ENCODE results near the gene SLC24A5. TPM values are rescaled to one million over a fixed set of nuclear protein-coding genes. Genes with fewer than 3 reads are reported as not detected.

SLC24A5 gene
- total RNA-seq, 1 experiment from 2014 or later = not detected

DNA sequence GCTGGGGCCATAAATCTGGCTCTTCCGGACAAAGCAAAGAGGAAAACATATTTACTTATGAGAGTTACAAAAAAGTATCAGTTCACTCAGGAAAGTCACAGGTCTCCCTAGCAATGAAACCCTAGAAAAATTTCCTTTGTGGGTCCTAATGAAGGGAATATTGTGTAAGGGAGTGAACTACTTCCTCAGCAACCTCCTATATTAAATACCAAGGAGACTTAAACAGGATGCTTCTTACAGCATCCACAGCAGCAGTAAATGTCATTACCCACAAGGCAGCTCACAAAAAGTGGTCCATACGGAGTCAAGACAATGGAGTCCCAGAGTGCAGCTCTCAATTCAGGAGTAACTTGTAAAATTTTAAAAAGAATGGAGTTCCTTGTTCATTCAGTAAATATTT, 14.9 kb upstream of the SLC24A5 start:
- CTCF ChIA-PET = interaction anchor here (2.4 kb wide), 1 partner anchor 21 kb away, joined by 13 read pairs; no protein-coding TSS in a partner anchor

DNA sequence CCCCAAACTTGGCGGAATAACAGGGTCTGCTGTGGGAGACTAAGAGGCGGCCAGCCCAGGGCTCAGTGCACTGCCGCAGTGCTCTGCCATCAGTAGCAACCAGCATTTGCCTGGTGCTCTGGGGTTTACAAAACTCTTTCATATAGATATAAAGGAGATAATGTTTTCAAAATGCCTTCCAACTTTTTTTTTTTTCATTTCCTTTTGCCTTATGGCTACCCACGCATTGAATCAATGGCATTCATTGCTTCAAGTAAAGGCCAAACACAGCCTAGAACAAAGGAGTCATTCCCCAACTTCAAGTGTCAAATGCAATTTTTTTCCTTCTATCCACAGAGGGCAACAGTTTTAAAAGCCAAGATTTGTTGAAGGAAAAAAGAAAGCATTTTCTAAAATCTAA, 11.6 kb upstream of the SLC24A5 start:
- Mint-ChIP-seq H3K9me3 (no peaks in the 10 kb centered on the region), H3K27me3 (ENCODE audit: low read depth) (no peaks in the 10 kb centered on the region), H3K36me3 (no peaks in the 10 kb centered on the region), H3K4me1 (peaks cover 12% of the 10 kb centered on the region), H3K27ac (no peak overlapping the region), H3K4me3 (no peak overlapping the region)
- DNase-seq (ENCODE audit: low spot score) (no peak), ATAC-seq (no peak)
- TF ChIP-seq, protein P1, sequence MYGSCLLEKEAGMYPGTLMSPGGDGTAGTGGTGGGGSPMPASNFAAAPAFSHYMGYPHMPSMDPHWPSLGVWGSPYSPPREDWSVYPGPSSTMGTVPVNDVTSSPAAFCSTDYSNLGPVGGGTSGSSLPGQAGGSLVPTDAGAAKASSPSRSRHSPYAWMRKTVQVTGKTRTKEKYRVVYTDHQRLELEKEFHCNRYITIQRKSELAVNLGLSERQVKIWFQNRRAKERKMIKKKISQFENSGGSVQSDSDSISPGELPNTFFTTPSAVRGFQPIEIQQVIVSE (CRISPR knock-in tag; IDR thresholded peaks at IDR 0.05; ENCODE audit: borderline replicate concordance) = no peak
- TF ChIP-seq, protein P2, sequence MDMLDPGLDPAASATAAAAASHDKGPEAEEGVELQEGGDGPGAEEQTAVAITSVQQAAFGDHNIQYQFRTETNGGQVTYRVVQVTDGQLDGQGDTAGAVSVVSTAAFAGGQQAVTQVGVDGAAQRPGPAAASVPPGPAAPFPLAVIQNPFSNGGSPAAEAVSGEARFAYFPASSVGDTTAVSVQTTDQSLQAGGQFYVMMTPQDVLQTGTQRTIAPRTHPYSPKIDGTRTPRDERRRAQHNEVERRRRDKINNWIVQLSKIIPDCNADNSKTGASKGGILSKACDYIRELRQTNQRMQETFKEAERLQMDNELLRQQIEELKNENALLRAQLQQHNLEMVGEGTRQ (CRISPR knock-in tag; IDR thresholded peaks at IDR 0.05) = no peak
- TF ChIP-seq, protein P3, sequence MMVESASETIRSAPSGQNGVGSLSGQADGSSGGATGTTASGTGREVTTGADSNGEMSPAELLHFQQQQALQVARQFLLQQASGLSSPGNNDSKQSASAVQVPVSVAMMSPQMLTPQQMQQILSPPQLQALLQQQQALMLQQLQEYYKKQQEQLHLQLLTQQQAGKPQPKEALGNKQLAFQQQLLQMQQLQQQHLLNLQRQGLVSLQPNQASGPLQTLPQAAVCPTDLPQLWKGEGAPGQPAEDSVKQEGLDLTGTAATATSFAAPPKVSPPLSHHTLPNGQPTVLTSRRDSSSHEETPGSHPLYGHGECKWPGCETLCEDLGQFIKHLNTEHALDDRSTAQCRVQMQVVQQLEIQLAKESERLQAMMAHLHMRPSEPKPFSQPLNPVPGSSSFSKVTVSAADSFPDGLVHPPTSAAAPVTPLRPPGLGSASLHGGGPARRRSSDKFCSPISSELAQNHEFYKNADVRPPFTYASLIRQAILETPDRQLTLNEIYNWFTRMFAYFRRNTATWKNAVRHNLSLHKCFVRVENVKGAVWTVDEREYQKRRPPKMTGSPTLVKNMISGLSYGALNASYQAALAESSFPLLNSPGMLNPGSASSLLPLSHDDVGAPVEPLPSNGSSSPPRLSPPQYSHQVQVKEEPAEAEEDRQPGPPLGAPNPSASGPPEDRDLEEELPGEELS (CRISPR knock-in tag; IDR thresholded peaks at IDR 0.05) = no peak
- TF ChIP-seq KAT7 (CRISPR knock-in tag; IDR thresholded peaks at IDR 0.05; ENCODE audit: borderline replicate concordance) = no peak
- TF ChIP-seq FOXK1 (CRISPR knock-in tag; IDR thresholded peaks at IDR 0.05) = no peak
- TF ChIP-seq, protein P4, sequence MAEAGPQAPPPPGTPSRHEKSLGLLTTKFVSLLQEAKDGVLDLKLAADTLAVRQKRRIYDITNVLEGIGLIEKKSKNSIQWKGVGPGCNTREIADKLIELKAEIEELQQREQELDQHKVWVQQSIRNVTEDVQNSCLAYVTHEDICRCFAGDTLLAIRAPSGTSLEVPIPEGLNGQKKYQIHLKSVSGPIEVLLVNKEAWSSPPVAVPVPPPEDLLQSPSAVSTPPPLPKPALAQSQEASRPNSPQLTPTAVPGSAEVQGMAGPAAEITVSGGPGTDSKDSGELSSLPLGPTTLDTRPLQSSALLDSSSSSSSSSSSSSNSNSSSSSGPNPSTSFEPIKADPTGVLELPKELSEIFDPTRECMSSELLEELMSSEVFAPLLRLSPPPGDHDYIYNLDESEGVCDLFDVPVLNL (CRISPR knock-in tag; IDR thresholded peaks at IDR 0.05; ENCODE audit: borderline replicate concordance, low read depth) = no peak
- TF ChIP-seq, protein P5, sequence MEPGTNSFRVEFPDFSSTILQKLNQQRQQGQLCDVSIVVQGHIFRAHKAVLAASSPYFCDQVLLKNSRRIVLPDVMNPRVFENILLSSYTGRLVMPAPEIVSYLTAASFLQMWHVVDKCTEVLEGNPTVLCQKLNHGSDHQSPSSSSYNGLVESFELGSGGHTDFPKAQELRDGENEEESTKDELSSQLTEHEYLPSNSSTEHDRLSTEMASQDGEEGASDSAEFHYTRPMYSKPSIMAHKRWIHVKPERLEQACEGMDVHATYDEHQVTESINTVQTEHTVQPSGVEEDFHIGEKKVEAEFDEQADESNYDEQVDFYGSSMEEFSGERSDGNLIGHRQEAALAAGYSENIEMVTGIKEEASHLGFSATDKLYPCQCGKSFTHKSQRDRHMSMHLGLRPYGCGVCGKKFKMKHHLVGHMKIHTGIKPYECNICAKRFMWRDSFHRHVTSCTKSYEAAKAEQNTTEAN (CRISPR knock-in tag; IDR thresholded peaks at IDR 0.05) = no peak
- TF ChIP-seq ELF4 (CRISPR knock-in tag; IDR thresholded peaks at IDR 0.05; ENCODE audit: low read depth) = no peak
- CTCF ChIA-PET = interaction anchor here (1.5 kb wide), 1 partner anchor 24 kb away, joined by 5 read pairs; no protein-coding TSS in a partner anchor
- POLR2A ChIA-PET = no interaction called here

More for the DNA sequence above, 14.9 kb upstream of the SLC24A5 start:
- H3K27ac Mint-ChIP-seq = no peak overlapping the region
- no peak for TF ChIP-seq TCF7 (CRISPR knock-in tag; IDR thresholded peaks at IDR 0.05; ENCODE audit: low read depth)
- TF ChIP-seq SOX15 (CRISPR knock-in tag; IDR thresholded peaks at IDR 0.05) = no peak
- no peak for TF ChIP-seq ZNF423 (CRISPR knock-in tag; IDR thresholded peaks at IDR 0.05)
- TF ChIP-seq, protein P6, sequence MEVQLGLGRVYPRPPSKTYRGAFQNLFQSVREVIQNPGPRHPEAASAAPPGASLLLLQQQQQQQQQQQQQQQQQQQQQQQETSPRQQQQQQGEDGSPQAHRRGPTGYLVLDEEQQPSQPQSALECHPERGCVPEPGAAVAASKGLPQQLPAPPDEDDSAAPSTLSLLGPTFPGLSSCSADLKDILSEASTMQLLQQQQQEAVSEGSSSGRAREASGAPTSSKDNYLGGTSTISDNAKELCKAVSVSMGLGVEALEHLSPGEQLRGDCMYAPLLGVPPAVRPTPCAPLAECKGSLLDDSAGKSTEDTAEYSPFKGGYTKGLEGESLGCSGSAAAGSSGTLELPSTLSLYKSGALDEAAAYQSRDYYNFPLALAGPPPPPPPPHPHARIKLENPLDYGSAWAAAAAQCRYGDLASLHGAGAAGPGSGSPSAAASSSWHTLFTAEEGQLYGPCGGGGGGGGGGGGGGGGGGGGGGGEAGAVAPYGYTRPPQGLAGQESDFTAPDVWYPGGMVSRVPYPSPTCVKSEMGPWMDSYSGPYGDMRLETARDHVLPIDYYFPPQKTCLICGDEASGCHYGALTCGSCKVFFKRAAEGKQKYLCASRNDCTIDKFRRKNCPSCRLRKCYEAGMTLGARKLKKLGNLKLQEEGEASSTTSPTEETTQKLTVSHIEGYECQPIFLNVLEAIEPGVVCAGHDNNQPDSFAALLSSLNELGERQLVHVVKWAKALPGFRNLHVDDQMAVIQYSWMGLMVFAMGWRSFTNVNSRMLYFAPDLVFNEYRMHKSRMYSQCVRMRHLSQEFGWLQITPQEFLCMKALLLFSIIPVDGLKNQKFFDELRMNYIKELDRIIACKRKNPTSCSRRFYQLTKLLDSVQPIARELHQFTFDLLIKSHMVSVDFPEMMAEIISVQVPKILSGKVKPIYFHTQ (CRISPR knock-in tag; IDR thresholded peaks at IDR 0.05) = no peak
- no peak for TF ChIP-seq ZNF219 (CRISPR knock-in tag; IDR thresholded peaks at IDR 0.05; ENCODE audit: borderline replicate concordance)
- H3K4me1 Mint-ChIP-seq = peaks cover 9% of the 10 kb centered on the region
- POLR2A ChIA-PET = no interaction called here
- ATAC-seq (no peak), DNase-seq (ENCODE audit: low spot score) (no peak)
- H3K9me3 Mint-ChIP-seq = no peaks in the 10 kb centered on the region
- no peaks in the 10 kb centered on the region for H3K36me3 Mint-ChIP-seq
- H3K4me3 Mint-ChIP-seq = no peak overlapping the region
- H3K27me3 Mint-ChIP-seq (ENCODE audit: low read depth) = no peaks in the 10 kb centered on the region

All from WTC11 (cell line).